ENCODE data around the gene SWT1. TPM values are rescaled to one million over a fixed set of nuclear protein-coding genes. Genes with fewer than 3 reads are reported as not detected.
A peak's percentile ranks its signal among the peaks of the same experiment; 100 is the strongest.
"Not testable (repeated sequence)": the region's sequence is repeated elsewhere in the genome, so short reads cannot be mapped to it uniquely, and the experiment has no call there.

The SWT1 gene
- total RNA-seq, 1 experiment from 2014 or later, result 0.71 TPM

DNA sequence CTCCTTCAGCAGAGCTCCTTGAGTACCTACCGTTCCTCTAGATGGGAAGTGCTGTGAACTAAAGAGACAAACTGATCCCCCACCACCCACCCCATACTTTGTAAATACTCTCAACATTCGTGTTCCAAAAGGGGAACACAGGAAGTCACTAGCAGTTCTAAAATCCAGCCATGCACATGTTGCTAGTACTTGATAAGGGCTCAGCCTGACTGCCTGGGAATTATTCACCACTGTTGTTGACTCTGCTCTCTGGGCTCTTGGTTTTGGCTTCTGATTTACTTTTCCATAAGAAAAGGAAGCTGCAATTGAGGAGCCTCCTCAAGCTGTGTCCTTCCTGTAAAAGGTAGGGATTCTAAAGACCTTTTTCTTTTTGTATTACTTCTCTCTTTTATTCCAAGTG, 92.6 kb downstream of the SWT1 start:
- DNase-seq (ENCODE audit: low spot score), result no peak

GRCh38 chr1:185250063-185250462, 93.1 kb downstream of the SWT1 start:
- DNase-seq (ENCODE audit: low spot score), result no peak

- not testable (repeated sequence) for DNase-seq (ENCODE audit: low spot score)
Observed at GRCh38 chr1:185251928-185252327, 95.0 kb downstream of the SWT1 start.

DNA sequence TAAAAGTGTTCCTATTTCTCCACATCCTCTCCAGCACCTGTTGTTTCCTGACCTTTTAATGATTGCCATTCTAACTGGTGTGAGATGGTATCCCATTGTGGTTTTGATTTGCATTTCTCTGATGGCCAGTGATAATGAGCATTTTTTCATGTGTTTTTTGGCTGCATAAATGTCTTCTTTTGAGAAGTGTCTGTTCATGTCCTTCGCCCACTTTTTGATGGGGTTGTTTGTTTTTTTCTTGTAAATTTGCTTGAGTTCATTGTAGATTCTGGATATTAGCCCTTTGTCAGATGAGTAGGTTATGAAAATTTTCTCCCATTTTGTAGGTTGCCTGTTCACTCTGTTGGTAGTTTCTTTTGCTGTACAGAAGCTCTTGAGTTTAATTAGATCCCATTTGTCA, 95.4 kb downstream of the SWT1 start:
- DNase-seq (ENCODE audit: low spot score), result not testable (repeated sequence)

DNA sequence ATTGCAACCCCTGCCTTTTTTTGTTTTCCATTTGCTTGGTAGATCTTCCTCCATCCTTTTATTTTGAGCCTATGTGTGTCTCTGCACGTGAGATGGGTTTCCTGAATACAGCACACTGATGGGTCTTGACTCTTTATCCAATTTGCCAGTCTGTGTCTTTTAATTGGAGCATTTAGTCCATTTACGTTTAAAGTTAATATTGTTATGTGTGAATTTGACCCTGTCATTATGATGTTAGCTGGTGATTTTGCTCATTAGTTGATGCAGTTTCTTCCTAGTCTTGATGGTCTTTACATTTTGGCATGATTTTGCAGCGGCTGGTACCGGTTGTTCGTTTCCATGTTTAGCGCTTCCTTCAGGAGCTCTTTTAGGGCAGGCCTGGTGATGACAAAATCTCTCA, 98.6 kb downstream of the SWT1 start:
- DNase-seq (ENCODE audit: low spot score), result not testable (repeated sequence)

DNA sequence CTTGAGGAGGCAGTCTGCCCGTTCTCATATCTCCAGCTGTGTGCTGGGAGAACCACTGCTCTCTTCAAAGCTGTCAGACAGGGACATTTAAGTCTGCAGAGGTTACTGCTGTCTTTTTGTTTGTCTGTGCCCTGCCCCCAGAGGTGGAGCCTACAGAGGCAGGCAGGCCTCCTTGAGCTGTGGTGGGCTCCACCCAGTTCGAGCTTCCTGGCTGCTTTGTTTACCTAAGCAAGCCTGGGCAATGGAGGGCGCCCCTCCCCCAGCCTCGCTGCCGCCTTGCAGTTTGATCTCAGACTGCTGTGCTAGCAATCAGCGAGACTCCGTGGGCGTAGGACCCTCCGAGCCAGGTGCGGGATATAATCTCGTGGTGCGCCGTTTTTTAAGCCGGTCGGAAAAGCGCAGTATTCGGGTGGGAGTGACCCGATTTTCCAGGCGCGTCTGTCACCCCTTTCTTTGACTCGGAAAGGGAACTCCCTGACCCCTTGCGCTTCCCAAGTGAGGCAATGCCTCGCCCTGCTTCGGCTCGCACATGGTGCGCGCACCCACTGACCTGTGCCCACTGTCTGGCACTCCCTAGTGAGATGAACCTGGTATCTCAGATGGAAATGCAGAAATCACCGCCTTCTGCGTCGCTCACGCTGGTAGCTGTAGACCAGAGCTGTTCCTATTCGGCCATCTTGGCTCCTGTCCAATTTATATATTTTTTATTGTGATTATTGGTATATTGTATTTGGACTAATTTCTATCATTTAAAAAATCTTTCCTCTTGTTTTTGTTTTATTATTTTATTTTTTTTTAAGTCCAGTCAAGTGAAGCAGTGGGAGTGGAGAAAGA, 100.4 kb downstream of the SWT1 start:
- DNase-seq (ENCODE audit: low spot score), result peak; percentile 66

- no peak for DNase-seq (ENCODE audit: low spot score)
Observed at GRCh38 chr1:185257950-185258208, 100.9 kb downstream of the SWT1 start.

DNA sequence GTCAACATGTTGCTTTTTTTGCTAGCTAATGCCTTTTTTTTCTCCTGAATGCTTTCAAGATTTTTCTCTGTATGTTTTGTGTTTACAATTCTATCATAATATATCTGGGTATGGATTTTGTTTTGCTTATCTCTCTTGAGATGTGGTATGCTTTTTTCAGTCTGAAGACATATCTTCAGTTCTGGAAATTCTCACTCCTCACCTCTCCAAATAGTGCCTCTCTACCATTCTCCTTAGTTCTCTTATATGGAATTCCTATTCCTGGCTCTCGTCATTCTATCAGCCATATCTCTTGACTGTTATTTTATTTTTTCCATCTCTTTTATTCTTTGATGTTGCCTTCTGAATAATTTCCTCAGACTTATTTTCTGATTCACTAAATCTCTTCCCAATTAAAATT, 101.7 kb downstream of the SWT1 start:
- no peak for DNase-seq (ENCODE audit: low spot score)

DNA sequence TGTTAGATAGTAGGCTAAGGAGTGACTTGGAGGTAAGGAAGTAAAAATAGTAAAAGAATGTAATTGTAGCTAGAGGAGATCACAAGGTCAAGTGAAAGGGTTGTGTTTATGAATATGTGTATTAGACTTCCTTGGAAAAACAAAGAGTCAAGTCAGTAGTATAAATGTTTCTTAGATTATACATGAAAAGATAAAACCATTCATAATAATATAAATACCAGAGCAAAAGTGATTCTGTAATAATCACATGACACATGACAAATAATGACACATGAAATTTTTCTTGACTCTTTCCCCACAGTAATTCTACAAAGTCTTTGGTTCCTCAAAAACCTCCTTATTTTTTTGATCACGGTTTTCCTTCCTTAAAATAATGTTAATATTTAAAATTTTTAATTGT, 103.6 kb downstream of the SWT1 start:
- no peak for DNase-seq (ENCODE audit: low spot score)

- no peak for DNase-seq (ENCODE audit: low spot score)
Observed at GRCh38 chr1:185262151-185262550, 105.2 kb downstream of the SWT1 start.

GRCh38 chr1:185263292-185263691, 106.3 kb downstream of the SWT1 start:
- DNase-seq (ENCODE audit: low spot score), result no peak

GRCh38 chr1:185263780-185264179, 106.8 kb downstream of the SWT1 start:
- DNase-seq (ENCODE audit: low spot score), result no peak

- no peak for DNase-seq (ENCODE audit: low spot score)
Observed at GRCh38 chr1:185265314-185265713, 108.3 kb downstream of the SWT1 start.

DNA sequence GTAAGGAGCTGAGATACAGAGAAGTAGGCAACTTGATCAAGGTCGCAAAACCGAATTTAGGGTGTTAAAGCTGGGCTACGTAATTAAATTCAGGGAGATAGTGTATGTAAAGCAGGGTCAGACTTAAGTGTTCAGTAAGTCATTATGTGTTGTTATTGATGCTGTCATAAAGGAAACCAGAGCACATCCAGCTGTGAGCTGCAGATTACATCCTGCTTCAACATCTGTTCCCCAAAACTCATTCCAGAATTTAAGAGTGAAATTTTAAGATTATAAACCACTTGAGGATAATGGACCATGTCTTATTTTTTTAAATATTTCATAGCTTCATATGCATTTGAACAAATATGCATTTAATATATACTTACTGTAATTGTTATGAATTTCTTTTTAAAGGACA, 110.3 kb downstream of the SWT1 start:
- no peak for DNase-seq (ENCODE audit: low spot score)

- DNase-seq (ENCODE audit: low spot score), result no peak
Observed at GRCh38 chr1:185267701-185268100, 110.7 kb downstream of the SWT1 start.

GRCh38 chr1:185268352-185268751, 111.4 kb downstream of the SWT1 start:
- no peak for DNase-seq (ENCODE audit: low spot score)

DNA sequence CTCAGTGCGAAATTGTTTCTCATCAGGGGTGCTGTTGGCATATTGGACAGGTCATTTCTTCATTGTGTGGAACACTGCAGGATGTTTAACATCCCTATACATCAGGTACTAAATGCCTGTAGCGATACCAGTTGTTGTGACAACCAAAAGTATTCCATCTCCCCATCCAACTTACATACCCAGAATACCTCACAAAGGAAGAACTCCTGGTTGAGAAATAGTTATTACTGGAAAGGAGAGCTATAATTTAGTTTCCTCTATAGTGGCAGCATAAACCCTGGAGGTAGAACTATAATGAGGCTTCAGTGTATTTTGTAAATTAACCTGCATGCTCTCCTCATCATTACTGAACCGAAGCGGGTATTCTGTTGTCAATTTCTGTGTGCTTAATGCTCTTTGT, 115.0 kb downstream of the SWT1 start:
- DNase-seq (ENCODE audit: low spot score), result no peak

DNA sequence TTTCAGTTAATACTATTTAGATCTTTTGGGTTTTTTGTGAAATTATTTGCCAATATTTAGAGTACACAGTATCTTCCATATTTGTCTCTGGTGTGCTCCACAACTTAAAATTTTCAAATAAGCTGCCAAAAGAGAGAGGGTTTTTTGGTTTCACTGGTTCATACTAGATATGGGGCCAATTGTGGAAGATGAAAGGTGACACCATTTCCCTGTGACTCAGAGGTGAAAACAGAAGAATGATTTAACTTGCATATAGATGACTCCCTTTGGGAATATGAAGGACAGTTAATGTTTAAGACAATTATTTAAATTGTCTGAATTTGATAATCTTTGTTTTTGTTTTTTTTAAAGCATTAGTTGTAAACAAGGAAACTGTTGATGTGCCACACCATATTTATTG, 122.6 kb downstream of the SWT1 start:
- DNase-seq (ENCODE audit: low spot score), result no peak

- peak; percentile 60 for DNase-seq (ENCODE audit: low spot score)
Observed at GRCh38 chr1:185280589-185280988, 123.6 kb downstream of the SWT1 start.

DNA sequence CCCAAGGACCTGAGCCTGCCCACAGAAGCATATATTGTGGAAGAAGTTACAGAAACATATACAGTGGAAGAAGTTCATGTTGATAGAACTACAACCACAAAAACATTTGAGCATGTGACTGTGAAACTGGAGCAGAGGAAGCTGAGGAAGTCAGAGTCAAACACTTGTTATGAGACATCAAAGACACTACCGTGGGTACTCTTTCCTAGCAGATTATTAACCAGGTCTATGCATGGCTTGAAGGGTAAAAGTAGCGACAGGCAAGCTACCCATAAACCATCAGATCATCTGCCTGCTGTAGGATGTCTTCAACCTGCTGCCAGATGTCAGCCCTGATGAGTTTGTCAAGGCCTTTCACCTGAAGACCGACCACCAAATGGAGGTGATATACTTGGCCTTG, 124.3 kb downstream of the SWT1 start:
- DNase-seq (ENCODE audit: low spot score), result peak; percentile 52

DNA sequence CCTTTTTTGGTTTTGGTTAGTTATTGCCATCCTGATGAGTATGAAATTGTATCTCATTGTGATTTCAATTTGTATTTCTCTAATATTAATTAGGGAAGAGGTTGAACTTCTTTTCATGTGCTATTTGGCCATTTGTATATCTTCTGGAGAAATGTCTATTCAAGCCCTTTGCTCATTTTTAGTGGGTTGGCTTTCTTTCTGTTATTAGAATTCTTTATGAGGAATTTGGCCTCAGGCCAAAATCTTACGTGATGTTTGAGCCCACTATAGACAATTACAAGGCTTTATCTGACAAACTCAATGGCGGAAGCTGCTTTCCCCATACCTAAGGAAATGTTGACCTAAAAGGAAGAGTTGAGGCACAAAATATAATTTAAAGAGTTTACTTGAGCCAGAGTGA, 127.1 kb downstream of the SWT1 start:
- DNase-seq (ENCODE audit: low spot score), result no peak

- DNase-seq (ENCODE audit: low spot score), result no peak
Observed at GRCh38 chr1:185284533-185285276, 127.7 kb downstream of the SWT1 start.

DNA sequence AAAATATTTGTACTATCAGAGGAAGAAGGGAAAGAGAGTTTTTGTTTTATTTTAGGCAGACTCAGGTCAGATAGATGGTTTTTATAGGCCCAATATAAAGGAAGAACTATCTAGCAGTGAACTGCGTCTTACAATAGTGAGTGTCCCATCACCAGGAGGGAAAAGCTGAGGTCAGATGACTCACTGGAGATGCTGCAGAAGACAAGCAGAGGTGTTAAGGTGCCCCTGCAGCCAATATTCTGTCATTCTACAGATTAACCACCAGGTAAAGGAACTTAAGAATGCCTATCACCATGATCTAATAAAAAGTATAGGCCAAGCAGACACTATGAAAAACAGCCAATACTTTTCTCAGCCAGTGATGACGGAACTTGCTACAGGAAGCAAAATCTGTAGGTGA, 130.5 kb downstream of the SWT1 start:
- no peak for DNase-seq (ENCODE audit: low spot score)

Data from HT-29 (cell line).